Middle frontal gyrus (tissue), 1 donor: ENCODE results near the gene FMN1.
"Not testable (repeated sequence)": the region's sequence is repeated elsewhere in the genome, so short reads cannot be mapped to it uniquely, and the experiment has no call there.

Experiments used
- DNase-seq: peaks from one replicate; pipeline ENCODE4 v3.0.0-alpha.2; 2015; ENCODE audit warnings: low spot score; ENCODE audit errors: extremely low spot score

FMN1 gene

DNA sequence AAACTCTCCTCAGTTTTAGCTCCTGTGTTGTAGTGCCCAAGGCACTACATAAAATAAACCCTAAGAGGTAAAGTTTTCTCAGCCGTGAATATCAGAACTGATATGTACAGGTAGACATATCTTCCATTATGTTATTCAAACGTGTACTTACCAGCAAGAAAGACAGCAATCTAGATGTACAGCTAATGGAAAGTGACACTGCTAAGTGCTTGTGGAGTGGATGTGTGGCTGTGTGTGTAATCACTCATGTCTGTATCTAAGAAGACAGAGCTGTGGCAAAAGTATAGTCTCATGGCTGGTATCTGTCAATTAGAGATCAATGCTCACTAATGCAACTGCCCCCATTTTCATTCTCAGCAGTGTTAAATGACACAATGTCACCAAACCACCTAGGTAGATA, 101.3 kb downstream of the FMN1 start:
- DNase-seq, result no peak

- no peak for DNase-seq
Measured at GRCh38 chr15:33091983-33092693, 102.4 kb downstream of the FMN1 start.

DNA sequence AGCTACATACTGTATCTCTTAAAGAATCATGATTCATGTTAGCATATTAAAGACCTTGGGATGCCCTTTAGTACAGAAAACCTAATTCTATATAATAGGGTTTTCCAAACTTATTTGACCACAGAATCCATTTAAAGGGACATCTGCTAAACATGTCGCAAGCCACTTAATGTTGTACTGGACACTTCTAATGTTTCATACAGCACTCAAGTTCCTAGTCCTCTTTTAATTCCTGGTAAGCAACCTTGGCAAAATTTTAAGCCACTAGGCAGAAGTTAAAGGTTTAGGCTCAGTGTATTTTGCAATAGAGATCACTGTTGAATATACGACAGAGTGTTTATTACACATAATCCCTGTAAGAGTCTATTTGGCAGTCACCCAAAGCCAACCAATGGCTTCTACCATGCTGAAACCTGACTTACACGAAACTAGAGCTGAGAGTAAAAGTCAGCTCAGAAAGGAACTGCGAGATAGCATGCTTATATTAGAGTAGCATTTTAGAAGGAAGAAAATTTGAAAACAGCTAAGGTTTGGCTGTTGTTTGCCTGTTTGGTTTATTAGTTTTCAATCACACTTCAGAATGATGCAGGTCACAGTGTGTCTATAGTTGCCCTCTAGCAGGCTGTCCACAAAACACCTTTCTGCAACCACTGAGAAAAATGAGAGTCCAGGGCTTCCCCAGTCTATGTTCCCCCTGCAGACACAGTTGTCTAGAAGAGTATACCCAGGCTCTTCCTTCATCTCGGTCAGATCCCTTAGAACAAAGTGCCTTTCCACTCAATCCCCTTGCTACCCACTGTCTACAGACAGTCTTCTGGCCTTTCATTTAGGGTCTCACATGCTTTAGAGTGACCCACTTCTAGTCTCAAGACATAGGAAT, 104.4 kb downstream of the FMN1 start:
- DNase-seq, result no peak

DNA sequence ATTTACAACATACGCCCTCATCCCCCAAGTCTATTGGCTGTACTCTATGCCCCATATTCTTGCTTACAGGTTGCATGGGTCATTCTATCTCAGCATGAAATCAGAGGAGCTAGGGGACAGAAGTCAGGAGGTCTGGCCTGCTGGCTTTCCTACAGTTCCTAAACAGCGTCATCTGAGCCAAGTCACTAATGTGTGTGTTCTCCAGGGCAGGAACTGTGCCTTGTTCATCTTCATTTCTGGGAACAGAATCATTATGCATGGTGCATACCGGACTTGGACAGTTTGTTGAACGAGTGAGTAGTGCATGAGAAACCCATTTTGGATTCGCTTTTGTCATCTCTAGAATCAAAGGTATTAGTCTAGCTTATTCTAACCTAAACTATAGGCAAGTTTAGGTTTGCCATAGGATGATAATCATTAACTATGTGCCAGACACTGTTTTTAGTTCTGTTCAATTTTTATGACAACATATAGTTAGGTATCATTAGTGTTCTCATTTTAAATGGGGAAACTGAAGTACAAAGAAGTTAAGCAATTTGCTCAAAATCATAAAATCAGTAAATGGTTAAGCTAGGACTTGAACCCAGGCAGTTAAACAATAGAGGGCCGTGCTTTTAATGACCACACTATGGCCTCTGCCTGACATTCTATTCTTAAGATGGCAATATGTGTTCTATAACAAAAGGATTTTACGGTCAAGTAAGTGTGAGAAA, 105.2 kb downstream of the FMN1 start:
- no peak for DNase-seq

GRCh38 chr15:33086500-33087121, 107.9 kb downstream of the FMN1 start:
- DNase-seq, result peak; percentile 55

DNA sequence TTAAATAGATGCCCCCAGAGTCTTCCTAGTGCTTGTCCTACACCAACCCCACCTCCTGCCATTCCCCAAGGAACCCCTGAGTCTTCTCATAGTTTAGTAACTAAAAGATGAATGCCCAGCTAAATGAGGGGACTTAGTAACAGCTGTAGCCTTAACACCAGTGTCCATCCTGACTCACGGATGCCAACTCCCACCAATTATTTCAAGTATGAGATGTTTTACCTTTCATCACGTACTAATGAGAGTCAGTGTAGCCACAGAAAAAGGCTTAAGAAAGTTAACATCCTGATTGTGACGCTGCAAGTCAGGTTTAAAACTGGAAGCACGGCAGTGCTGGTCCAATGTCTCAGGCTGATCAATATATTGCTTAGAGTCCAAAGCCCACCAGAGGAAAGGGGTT, 109.9 kb downstream of the FMN1 start:
- no peak for DNase-seq

DNA sequence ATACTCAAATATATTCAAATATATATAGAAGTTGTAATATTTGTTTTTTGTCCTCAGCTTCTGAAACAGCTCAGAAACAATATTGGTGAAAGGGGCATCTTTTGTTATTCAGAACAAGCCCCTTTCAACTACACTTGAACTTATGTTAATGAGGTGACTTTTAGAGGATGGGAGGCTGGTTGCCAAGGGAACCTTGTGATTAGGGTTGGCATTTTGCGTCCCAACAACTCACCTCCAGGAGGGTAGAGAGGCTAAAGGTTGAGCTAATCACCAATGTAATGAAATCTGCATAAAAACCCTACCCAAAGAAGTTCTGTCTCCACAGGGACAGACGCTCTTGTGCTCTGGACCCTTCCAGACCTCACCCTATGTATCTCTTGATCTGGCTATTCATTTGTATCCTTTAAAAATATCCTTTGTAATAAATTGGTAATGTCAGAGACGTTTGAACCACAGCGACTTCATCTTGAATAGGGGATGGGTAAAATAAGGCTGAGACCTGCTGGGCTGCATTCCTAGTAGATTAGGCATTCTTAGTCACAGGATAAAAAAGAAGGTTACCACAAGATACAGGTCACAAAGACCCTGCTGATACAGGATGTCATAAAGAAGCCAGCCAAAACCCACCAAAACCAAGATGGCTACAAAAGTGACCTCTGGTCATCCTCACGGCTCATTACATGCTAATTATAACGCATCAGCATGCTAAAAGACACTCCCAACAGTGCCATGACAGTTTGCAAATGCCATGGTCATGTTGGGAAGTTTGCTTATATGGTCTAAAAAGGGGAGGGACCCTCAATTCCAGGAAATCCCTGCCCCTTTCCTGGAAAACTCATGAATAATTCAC, 111.1 kb downstream of the FMN1 start:
- DNase-seq, result no peak

DNA sequence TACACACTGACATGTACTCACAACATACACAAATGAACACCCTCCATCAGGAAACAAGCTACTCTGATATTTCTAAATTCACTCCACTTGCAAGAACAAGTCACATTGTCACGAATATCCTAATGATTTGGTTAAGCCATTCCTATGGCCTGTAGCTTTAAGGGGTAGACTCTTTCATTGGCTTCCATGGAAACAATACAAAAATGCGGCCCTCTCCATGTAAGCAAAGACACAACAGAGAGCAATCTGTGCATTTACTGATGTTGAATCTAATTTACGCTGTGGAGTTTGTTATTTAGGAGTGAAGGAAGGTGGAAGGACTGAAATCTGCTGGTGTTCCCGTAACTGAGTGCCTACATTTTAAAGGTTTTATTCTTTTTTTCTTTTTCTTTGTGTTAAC, 114.5 kb downstream of the FMN1 start:
- no peak for DNase-seq

- DNase-seq, result no peak
Measured at GRCh38 chr15:33078607-33079006, 115.9 kb downstream of the FMN1 start.

- DNase-seq, result no peak
Measured at GRCh38 chr15:33076937-33077336, 117.6 kb downstream of the FMN1 start.

- DNase-seq, result no peak
Measured at GRCh38 chr15:33074942-33075341, 119.6 kb downstream of the FMN1 start.

DNA sequence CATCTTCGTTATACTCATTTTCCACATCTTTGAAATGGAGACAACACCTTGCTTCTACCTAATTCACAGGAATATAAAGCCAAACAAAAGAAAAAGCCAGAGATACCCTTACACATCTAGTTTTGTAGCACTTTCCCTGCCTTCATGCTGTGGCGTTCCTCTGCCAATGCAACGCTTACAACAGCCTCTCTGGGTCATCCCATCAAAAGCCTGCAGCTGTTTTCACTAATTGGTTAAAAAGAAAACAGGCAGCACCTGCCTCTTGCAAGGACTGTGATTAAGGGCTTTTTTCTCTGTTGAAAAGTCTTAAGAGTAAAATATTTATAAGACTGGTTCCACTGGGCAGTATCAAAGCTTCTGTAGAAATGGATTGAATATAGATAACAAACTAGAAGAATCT, 120.3 kb downstream of the FMN1 start:
- no peak for DNase-seq

DNA sequence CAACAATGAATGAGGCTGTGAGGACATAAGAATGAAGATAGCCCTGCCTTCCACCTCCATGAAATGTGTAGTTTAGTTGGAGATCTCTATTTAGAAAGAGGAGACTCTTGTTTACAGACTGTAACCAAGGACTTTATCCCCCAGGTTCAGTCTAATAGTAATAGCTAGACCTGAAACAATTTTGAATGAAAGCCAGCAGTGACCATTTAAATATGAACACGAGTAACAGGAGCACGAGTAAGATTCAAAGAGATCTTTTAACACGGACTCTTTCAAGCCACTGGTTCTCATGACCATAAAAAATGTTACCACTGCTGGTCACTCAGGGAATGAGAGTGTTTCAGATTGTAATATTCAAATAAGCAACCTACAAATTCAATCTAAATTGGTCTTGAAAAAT, 123.1 kb downstream of the FMN1 start:
- DNase-seq, result no peak

DNA sequence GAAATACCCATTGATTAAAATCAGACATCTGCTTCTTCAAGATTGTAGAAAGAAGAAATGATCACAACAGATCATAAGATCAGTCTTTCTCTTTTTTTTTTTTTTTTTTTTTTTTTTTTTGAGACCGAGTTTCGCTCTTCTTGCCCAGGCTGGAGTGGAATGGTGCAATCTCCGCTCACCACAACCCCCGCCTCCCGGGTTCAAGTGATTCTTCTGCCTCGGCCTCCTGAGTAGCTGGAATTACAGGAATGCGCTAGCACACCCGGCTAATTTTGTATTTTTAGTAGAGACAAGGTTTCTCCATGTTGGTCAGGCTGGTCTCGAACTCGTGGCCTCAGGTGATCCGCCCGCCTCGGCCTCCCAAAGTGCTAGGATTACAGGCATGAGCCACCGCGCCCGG, 124.6 kb downstream of the FMN1 start:
- DNase-seq, result not testable (repeated sequence)

GRCh38 chr15:33069161-33069560, 125.4 kb downstream of the FMN1 start:
- no peak for DNase-seq

DNA sequence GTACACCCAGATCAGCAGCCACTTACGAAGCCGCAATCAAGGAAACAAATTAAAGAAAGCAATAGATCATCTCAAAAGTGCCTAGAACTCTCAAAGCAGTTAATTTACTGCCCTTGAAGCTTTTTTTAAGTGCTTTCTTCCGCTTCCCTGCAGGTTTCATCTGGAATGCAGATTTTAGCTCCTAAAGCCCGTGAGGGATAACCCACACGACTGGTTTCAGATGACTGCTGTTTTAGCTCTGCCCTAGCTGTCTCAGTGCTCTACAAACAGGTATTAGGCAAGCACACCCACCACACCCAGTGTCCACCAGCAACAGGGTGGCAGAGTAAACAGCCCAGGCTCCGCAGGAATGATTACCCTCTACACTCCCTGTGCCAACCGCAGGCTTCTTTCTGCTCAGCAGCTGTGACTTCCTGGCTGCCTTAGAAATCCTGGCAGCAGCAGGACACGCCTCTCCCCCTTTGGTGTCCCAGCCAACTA, 126.0 kb downstream of the FMN1 start:
- DNase-seq, result no peak

DNA sequence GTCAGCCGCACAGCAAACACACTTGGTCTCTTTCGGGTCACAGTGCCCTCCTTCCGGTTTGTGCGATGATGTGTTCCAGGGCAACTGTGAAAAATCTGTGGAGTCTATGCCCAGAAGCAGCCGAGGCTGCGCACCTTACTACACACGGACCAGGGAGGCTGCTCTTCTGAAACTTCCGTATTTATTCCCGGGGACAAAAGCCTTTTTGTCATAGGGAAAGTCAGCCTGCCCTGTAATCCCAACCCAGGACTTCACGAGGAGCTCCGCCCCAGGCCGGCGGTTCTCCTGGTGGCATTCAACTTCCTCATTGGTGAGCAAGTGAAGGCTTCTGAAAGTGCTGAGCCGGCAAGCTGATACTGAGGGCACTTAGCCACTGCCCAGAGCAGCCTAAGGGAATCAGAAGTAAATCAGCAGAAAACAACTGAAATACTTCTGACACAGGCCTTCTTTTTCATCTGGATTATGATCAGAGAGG, 126.5 kb downstream of the FMN1 start:
- no peak for DNase-seq

- DNase-seq, result no peak
Measured at GRCh38 chr15:33067456-33067855, 127.1 kb downstream of the FMN1 start.

- no peak for DNase-seq
Measured at GRCh38 chr15:33066584-33066983, 127.9 kb downstream of the FMN1 start.

GRCh38 chr15:33064878-33065277, 129.6 kb downstream of the FMN1 start:
- no peak for DNase-seq
